Bronchial epithelial cell (primary cell): ENCODE data around the gene MAX. TPM values are rescaled to one million over a fixed set of nuclear protein-coding genes. Genes with fewer than 3 reads are reported as not detected.

Experiments
- DNase-seq: peaks from one replicate; pipeline ENCODE4 v3.0.0-alpha.2; 2010; ENCODE audit warnings: low read depth
- FAIRE-seq: peaks from 2 replicates; lab custom pipeline; 2011; peaks lifted over from hg19 to GRCh38; lab: Jason Lieb, UNC
- H3K27me3 ChIP-seq: 2 replicates; pipeline ENCODE4 v1.5.1; 2011; ENCODE audit warnings: low read length; ENCODE audit not compliant: control insufficient read depth, insufficient read depth
- H3K36me3 ChIP-seq: 2 replicates; pipeline ENCODE4 v1.5.1; 2011; ENCODE audit warnings: low read length; ENCODE audit not compliant: control insufficient read depth, insufficient read depth
- H3K4me3 ChIP-seq: 2 replicates; pipeline ENCODE4 v1.5.1; 2011; ENCODE audit warnings: mild to moderate bottlenecking, low read depth, low read length, control low read depth
- CTCF ChIP-seq: IDR thresholded peaks from 2 replicates; pipeline ENCODE4 v1.5.1; 2011; ENCODE audit warnings: mild to moderate bottlenecking, moderate library complexity, low read length, control low read depth, inconsistent platforms; ENCODE audit not compliant: insufficient read depth, severe bottlenecking
- total RNA-seq: library from RNA; depleted of rRNA; stranded (reverse); fragments of >200 nt; gene quantifications from 2 replicates; pipeline ENCODE4 v1.2.1, GENCODE V29; 2014

MAX gene
- total RNA-seq, 1 donor from 2014 or later, result 42.4 TPM

GRCh38 chr14:65103150-65103760 lies 938 bp upstream of the MAX start:
- FAIRE-seq, result no peak
- TF ChIP-seq CTCF, result no peak
- Histone ChIP-seq H3K27me3 (no peaks in the 10 kb centered on the region), H3K4me3 (peak overlapping the region; percentile 78), H3K36me3 (no peaks in the 10 kb centered on the region)
- peak; percentile 13 for DNase-seq

DNA sequence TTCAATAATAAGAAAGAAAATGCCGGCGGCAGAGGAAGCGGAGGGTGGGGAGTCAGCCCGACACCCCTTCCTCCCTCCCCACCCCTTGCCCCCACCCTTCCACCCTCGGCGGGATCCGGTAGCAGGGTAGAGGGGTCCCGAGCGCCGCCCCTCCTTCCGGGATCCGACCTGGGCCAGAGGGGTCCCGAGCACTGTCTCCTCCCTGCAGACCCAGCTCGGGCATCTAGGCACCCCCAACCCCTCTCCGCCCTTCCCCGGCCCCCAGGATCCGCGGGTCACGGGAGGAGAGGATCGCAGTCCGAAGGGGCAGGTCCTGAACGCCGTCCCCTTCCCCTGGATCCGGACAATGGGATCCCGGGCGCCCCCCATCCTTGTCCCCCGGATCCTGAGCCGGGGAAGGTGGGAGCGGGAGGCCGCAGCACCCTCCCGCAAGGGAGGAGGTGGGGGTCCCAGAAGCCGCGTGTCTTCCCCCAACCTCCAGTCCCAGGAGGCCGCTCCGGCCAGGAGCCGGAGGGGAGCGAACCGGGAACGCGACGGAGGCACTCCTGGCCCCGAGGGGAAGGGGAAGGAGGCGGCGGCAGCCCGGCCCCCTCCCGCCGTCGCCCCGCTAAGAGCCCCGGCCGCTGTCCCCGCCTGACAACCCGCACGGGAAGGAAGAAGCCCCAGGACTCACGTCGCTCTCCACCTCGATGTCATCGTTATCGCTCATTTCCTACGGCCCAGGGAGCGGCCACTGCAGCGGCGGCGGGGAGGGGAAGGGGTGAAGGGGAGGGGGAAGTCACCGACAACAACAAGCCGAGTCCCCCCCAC lies 481 bp downstream of the MAX start:
- TF ChIP-seq CTCF, result no peak
- DNase-seq, result no peak
- H3K36me3 ChIP-seq, result no peaks in the 10 kb centered on the region
- no peaks in the 10 kb centered on the region for H3K27me3 ChIP-seq
- FAIRE-seq, result no peak
- H3K4me3 ChIP-seq, result peak overlapping the region; percentile 93

GRCh38 chr14:65100922-65101541 lies 1.3 kb downstream of the MAX start:
- DNase-seq, result peak; percentile 13
- no peak for FAIRE-seq
- no peak for TF ChIP-seq CTCF
- H3K4me3 ChIP-seq, result peak overlapping the region; percentile 93
- no peaks in the 10 kb centered on the region for H3K27me3 ChIP-seq
- H3K36me3 ChIP-seq, result no peaks in the 10 kb centered on the region

DNA sequence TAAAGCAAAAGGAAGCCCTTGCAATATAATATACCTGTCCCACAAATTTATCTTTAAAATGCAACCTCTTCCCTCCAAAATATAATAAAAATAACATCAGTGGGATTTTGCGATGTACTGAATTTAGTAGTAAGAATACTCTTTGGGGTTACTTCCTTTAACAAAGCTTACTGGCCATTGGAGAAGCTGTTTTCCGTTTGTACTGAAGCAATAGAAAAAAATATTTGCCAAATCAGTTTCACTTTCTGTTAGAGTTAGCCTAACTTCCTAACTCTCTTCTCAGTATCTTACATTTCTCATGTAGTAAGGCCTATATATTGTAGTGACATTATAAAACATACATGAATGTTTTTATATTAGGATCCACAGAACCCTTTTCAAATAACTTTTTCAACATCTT lies 3.7 kb downstream of the MAX start:
- peaks cover 3% of the 10 kb centered on the region for H3K36me3 ChIP-seq
- no peak for FAIRE-seq
- TF ChIP-seq CTCF, result no peak

DNA sequence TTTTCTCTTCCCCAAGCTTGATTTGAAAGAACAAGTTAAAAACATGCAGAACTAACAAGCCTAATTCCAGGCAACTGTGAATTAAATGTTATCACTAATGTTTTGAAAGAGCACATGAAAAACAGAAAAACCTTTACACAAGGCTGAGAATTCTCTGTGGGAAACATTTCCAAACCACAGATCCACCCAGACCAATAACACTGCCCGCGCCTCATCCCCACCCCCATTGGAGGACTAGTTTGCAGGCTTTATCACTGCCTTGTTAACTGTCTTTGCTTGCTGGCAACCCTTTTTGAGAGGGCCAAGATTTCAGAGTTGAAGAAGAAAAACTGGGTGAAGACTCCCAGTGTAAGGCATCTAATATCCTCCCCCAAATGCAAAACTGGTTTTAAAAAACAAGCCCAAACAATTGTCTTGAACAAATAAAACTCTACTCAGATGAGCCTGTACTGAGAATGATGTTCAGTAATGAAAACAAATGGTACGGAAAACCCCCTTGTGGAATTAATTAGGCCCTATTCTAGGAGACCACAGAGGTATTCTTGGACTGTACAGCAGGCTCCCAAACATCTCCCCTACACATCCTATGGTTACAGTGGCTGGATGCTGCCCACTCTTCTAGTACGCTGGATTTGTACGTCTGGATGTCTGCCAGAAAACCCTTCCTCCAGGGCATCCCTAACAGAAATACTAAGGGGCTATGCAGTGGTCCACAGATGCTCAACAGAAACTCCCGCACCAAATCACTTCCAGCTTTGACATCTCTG lies 5.8 kb downstream of the MAX start:
- H3K4me3 ChIP-seq, result no peak overlapping the region
- H3K36me3 ChIP-seq, result peaks cover 10% of the 10 kb centered on the region
- no peaks in the 10 kb centered on the region for H3K27me3 ChIP-seq
- FAIRE-seq (no peak), DNase-seq (peak; percentile 31)
- no peak for TF ChIP-seq CTCF

More for the DNA sequence above, 3.7 kb downstream of the MAX start:
- DNase-seq, result no peak
- Histone ChIP-seq H3K27me3 (no peaks in the 10 kb centered on the region), H3K4me3 (no peak overlapping the region)
